Epithelial cell of proximal tubule (primary cell): Measurements from ENCODE around the gene CCDC187. TPM values are rescaled to one million over a fixed set of nuclear protein-coding genes. Genes with fewer than 3 reads are reported as not detected.
"Not testable (repeated sequence)": the region's sequence is repeated elsewhere in the genome, so short reads cannot be mapped to it uniquely, and the experiment has no call there.

Experiments
- DNase-seq: peaks from one replicate; pipeline ENCODE4 v3.0.0-alpha.2; 2011; ENCODE audit warnings: low read depth
- H3K4me3 ChIP-seq: 2 replicates; pipeline ENCODE4 v1.5.1; 2011; ENCODE audit warnings: low read depth, mild to moderate bottlenecking, low read length
- CTCF ChIP-seq: conservative IDR thresholded peaks from 2 replicates; pipeline ENCODE4 v1.5.1; 2012; ENCODE audit warnings: low read depth, mild to moderate bottlenecking, low read length
- total RNA-seq: library from RNA; depleted of rRNA; stranded (reverse); fragments of >200 nt; gene quantifications from 2 replicates; pipeline ENCODE4 v1.2.3, GENCODE V29; 2015

The CCDC187 gene
- total RNA-seq: 0.75 TPM in 1 of 2 replicates, not detected in the other

DNA sequence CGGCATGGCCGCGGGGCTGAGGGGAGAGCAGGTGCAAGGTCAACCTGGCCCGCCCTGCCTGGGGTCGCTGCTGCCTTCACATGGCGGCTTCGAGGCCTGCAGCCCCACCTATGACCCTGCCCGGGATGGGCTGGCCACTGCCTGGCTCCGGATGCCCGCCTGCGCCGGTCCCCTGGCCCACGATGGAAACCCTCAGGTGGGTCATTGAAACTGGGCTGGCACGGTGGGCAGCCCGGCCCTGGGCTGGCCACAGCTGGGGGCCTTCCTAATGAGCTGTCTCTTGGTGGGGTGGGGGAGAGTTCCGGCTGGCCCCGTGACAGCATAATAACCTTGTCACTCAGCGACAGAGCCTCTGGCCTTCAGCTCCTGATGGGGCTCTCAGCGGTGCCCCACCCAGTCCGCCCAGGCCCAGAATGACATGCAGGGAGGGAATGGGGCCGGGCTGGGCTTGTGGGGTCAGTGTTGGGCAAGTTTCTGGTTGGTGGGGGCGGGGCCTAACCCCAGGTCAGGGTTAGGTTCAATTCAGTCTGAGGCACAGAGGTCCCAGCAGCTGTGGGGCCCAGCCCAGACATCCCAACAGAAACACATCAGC lies at the start of gene CCDC187:
CCDC187 (minus strand) TSS at position 270 of the 592 bp plus-strand sequence; CDS start at position 6, 264 bp downstream.
- H3K4me3 ChIP-seq: no peak within 1 kb of the TSS
- TF ChIP-seq CTCF: no peak
- no peak for DNase-seq

DNA sequence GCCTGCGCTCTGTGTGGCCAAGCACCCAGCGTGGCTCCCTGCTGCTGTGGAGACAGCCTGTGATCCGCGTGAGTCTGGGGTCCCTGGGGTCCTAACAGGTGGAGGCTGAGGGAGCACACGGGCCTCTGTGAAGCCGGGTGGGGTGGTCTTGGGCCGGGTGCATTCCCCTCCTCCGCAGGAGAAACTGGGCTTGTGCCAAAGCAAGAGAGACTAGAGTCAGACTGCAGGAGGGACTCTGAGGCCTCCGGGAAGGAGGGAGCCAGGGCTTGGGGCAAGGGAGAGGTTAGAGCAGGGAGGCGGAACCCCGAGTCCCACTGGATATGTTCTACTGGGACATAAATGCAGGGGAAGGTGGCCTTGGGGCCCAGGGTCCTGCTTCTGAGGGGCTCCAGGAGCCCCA lies 49.2 kb upstream of the CCDC187 start:
- no peak for DNase-seq
- H3K4me3 ChIP-seq: no peak overlapping the region
- TF ChIP-seq CTCF: no peak

- no peak for DNase-seq
- no peak overlapping the region for H3K4me3 ChIP-seq
- no peak for TF ChIP-seq CTCF
Measured at GRCh38 chr9:136352682-136353081, 48.8 kb upstream of the CCDC187 start.

DNA sequence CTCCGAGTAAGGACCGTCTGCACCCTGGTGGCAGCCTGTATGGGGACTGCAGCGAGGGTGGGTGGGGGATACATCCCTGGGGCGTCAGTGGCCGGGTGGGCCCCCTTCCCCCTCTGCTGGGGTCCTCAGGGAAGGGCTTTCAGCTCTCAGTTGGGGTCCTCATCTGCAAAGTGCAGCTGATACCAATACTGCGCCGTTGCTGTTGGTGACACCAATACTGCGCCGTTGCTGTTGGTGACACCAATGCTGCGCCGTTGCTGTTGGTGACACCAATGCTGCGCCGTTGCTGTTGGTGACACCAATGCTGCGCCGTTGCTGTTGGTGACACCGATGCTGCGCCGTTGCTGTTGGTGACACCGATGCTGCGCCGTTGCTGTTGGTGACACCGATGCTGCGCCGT lies 48.0 kb upstream of the CCDC187 start:
- not testable (repeated sequence) for H3K4me3 ChIP-seq, DNase-seq

DNA sequence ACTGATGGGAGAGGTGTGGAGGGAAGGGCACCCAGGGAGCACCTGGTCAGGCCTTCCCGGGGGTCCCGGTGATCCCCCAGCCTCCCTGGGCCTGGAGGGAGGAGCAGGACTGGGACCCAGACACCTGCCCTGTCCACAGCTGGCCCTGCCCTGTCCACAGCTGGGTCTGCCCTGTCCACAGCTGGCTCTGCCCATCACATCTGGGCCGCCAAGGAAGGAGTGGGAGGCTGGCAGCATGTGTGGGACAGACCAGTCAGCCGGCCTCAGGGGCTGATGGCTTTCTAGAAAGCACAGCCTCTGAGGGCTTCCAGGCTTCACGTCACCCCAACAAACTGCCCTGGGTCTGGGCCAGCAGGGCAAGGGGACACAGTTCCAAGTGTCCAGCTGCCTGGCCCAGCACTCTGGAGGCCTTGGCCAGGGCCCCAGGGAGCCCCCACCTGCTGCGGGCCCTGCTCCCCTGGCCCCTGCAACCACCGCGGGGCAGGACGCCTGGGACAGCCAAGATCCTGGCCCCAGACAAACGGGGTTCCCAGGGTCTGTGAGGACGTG lies 47.4 kb upstream of the CCDC187 start:
- no peak for TF ChIP-seq CTCF
- no peak overlapping the region for H3K4me3 ChIP-seq
- no peak for DNase-seq

DNA sequence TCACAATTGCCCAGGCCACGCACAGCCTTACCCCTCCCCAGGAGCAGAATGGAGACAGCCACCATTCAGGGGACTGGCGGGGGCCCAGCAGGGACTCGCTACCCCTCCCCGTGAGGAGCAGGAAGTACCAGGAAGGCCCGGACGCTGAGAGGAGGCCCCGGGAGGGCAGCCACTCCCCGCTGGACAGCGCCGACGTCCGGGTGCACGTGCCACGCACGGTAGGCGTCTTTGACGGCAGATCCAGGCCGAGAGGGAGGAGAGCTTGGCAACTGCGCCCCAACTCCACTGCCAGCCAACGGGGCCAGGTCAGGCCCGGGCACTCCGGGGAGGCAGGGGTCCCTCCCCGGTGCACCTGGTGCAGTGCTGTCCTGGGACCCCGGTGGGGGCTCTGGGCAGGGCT lies 45.7 kb upstream of the CCDC187 start:
- no peak for DNase-seq
- no peak for TF ChIP-seq CTCF

GRCh38 chr9:136348691-136349090 lies 44.8 kb upstream of the CCDC187 start:
- DNase-seq: no peak
- TF ChIP-seq CTCF: no peak
- no peak overlapping the region for H3K4me3 ChIP-seq

More for the DNA sequence above, 45.7 kb upstream of the CCDC187 start:
- H3K4me3 ChIP-seq: no peak overlapping the region
